Rectal smooth muscle tissue (tissue), 1 donor: Measurements from ENCODE around the gene MSX1.

Experiments
- H3K27ac ChIP-seq: one replicate; pipeline ENCODE4 v1.7.0; 2013; ENCODE audit warnings: low read depth, low read length, inconsistent platforms
- H3K27me3 ChIP-seq: one replicate; pipeline ENCODE4 v1.7.0; 2013; ENCODE audit warnings: low read length; ENCODE audit not compliant: control insufficient read depth, insufficient read depth
- H3K36me3 ChIP-seq: one replicate; pipeline ENCODE4 v1.7.0; 2013; ENCODE audit warnings: low read length; ENCODE audit not compliant: control insufficient read depth, insufficient read depth
- H3K4me1 ChIP-seq: one replicate; pipeline ENCODE4 v1.7.0; 2013; ENCODE audit warnings: low read length; ENCODE audit not compliant: control insufficient read depth, insufficient read depth
- H3K4me3 ChIP-seq: one replicate; pipeline ENCODE4 v1.7.0; 2013; ENCODE audit warnings: low read length
- H3K9ac ChIP-seq: one replicate; pipeline ENCODE4 v1.7.0; 2013; ENCODE audit warnings: low read length

The MSX1 gene

GRCh38 chr4:4825431-4825830, 34.0 kb upstream of the MSX1 start:
- no peaks in the 10 kb centered on the region for H3K4me1 ChIP-seq
- no peak overlapping the region for H3K27ac ChIP-seq
- H3K4me3 ChIP-seq, result no peak overlapping the region
- H3K27me3 ChIP-seq, result no peaks in the 10 kb centered on the region
- no peak overlapping the region for H3K9ac ChIP-seq
- H3K36me3 ChIP-seq, result no peaks in the 10 kb centered on the region

GRCh38 chr4:4829837-4830236, 29.6 kb upstream of the MSX1 start:
- no peak overlapping the region for H3K27ac ChIP-seq
- no peaks in the 10 kb centered on the region for H3K36me3 ChIP-seq
- no peaks in the 10 kb centered on the region for H3K27me3 ChIP-seq
- H3K9ac ChIP-seq, result no peak overlapping the region
- no peak overlapping the region for H3K4me3 ChIP-seq
- no peaks in the 10 kb centered on the region for H3K4me1 ChIP-seq

GRCh38 chr4:4831266-4831665, 28.2 kb upstream of the MSX1 start:
- Histone ChIP-seq H3K27ac (no peak overlapping the region), H3K27me3 (no peaks in the 10 kb centered on the region), H3K36me3 (no peaks in the 10 kb centered on the region), H3K4me3 (no peak overlapping the region), H3K4me1 (no peaks in the 10 kb centered on the region), H3K9ac (no peak overlapping the region)

- H3K9ac ChIP-seq, result no peak overlapping the region
- H3K4me1 ChIP-seq, result no peaks in the 10 kb centered on the region
- no peak overlapping the region for H3K27ac ChIP-seq
- no peaks in the 10 kb centered on the region for H3K36me3 ChIP-seq
- H3K27me3 ChIP-seq, result no peaks in the 10 kb centered on the region
- H3K4me3 ChIP-seq, result no peak overlapping the region
Observed at GRCh38 chr4:4831825-4832224, 27.6 kb upstream of the MSX1 start.

GRCh38 chr4:4836044-4836443, 23.4 kb upstream of the MSX1 start:
- H3K4me3 ChIP-seq, result no peak overlapping the region
- H3K9ac ChIP-seq, result no peak overlapping the region
- H3K27ac ChIP-seq, result no peak overlapping the region
- H3K4me1 ChIP-seq, result no peaks in the 10 kb centered on the region
- H3K36me3 ChIP-seq, result no peaks in the 10 kb centered on the region
- H3K27me3 ChIP-seq, result no peaks in the 10 kb centered on the region

GRCh38 chr4:4837316-4837715, 22.1 kb upstream of the MSX1 start:
- H3K36me3 ChIP-seq, result no peaks in the 10 kb centered on the region

GRCh38 chr4:4838051-4838935, 21.2 kb upstream of the MSX1 start:
- H3K27ac ChIP-seq, result no peak overlapping the region
- no peaks in the 10 kb centered on the region for H3K27me3 ChIP-seq
- no peak overlapping the region for H3K9ac ChIP-seq
- H3K4me3 ChIP-seq, result no peak overlapping the region
- H3K36me3 ChIP-seq, result no peaks in the 10 kb centered on the region
- no peaks in the 10 kb centered on the region for H3K4me1 ChIP-seq

More at GRCh38 chr4:4837316-4837715, 22.1 kb upstream of the MSX1 start:
- H3K4me3 ChIP-seq, result no peak overlapping the region
- H3K27ac ChIP-seq, result no peak overlapping the region
- no peaks in the 10 kb centered on the region for H3K4me1 ChIP-seq
- no peaks in the 10 kb centered on the region for H3K27me3 ChIP-seq
- H3K9ac ChIP-seq, result no peak overlapping the region

- Histone ChIP-seq H3K9ac (no peak overlapping the region), H3K4me3 (no peak overlapping the region), H3K4me1 (no peaks in the 10 kb centered on the region), H3K27me3 (peaks cover 3% of the 10 kb centered on the region), H3K27ac (no peak overlapping the region), H3K36me3 (no peaks in the 10 kb centered on the region)
Observed at GRCh38 chr4:4838936-4839810, 20.3 kb upstream of the MSX1 start.

GRCh38 chr4:4840351-4840750, 19.1 kb upstream of the MSX1 start:
- no peak overlapping the region for H3K4me3 ChIP-seq
- H3K4me1 ChIP-seq, result no peaks in the 10 kb centered on the region
- H3K36me3 ChIP-seq, result no peaks in the 10 kb centered on the region
- H3K27me3 ChIP-seq, result peaks cover 6% of the 10 kb centered on the region
- H3K27ac ChIP-seq, result no peak overlapping the region
- no peak overlapping the region for H3K9ac ChIP-seq

GRCh38 chr4:4841156-4841555, 18.3 kb upstream of the MSX1 start:
- Histone ChIP-seq H3K27ac (no peak overlapping the region), H3K36me3 (no peaks in the 10 kb centered on the region), H3K4me3 (no peak overlapping the region), H3K9ac (no peak overlapping the region), H3K27me3 (peaks cover 6% of the 10 kb centered on the region), H3K4me1 (no peaks in the 10 kb centered on the region)

GRCh38 chr4:4842476-4843441, 16.7 kb upstream of the MSX1 start:
- no peaks in the 10 kb centered on the region for H3K4me1 ChIP-seq
- no peak overlapping the region for H3K4me3 ChIP-seq
- H3K36me3 ChIP-seq, result no peaks in the 10 kb centered on the region
- H3K27me3 ChIP-seq, result peaks cover 6% of the 10 kb centered on the region
- H3K27ac ChIP-seq, result no peak overlapping the region
- H3K9ac ChIP-seq, result no peak overlapping the region
